AG09309 (cell line): ENCODE data around the gene OR51B4.

ENCODE experiments used
- DNase-seq: peaks from one replicate; pipeline ENCODE4 v3.0.0-alpha.2; 2010; ENCODE audit warnings: low read depth
- H3K4me3 ChIP-seq: 2 replicates; pipeline ENCODE4 v1.5.1; 2011; ENCODE audit warnings: mild to moderate bottlenecking, low read depth, low read length, moderate library complexity; ENCODE audit not compliant: control insufficient read depth
- CTCF ChIP-seq: IDR thresholded peaks from 2 replicates; pipeline ENCODE4 v1.5.1; 2011; ENCODE audit warnings: mild to moderate bottlenecking, low read depth, low read length, inconsistent platforms; ENCODE audit not compliant: insufficient read depth, control insufficient read depth; ENCODE audit errors: missing control alignments

OR51B4 gene

GRCh38 chr11:5293028-5293427 lies 8.7 kb downstream of the OR51B4 start:
- no peak for TF ChIP-seq CTCF
- no peak for DNase-seq
- no peak overlapping the region for H3K4me3 ChIP-seq

GRCh38 chr11:5291207-5291838 lies 10.4 kb downstream of the OR51B4 start:
- H3K4me3 ChIP-seq, result no peak overlapping the region
- TF ChIP-seq CTCF, result peak; percentile 70
- no peak for DNase-seq

GRCh38 chr11:5290106-5290505 lies 11.6 kb downstream of the OR51B4 start:
- TF ChIP-seq CTCF, result no peak
- H3K4me3 ChIP-seq, result no peak overlapping the region
- DNase-seq, result no peak

- DNase-seq, result no peak
- no peak overlapping the region for H3K4me3 ChIP-seq
- TF ChIP-seq CTCF, result no peak
Measured at GRCh38 chr11:5289696-5290095, 12.1 kb downstream of the OR51B4 start.

- no peak overlapping the region for H3K4me3 ChIP-seq
- no peak for DNase-seq
- TF ChIP-seq CTCF, result no peak
Measured at GRCh38 chr11:5288906-5289550, 12.7 kb downstream of the OR51B4 start.

GRCh38 chr11:5288108-5288905 lies 13.4 kb downstream of the OR51B4 start:
- DNase-seq, result no peak
- TF ChIP-seq CTCF, result no peak
- H3K4me3 ChIP-seq, result no peak overlapping the region
